ENCODE data around the gene SYT9. TPM values are rescaled to one million over a fixed set of nuclear protein-coding genes. Genes with fewer than 3 reads are reported as not detected.
A peak's percentile ranks its signal among the peaks of the same experiment; 100 is the strongest.

The SYT9 gene
- total RNA-seq, 1 donor: under 0.01 TPM

DNA sequence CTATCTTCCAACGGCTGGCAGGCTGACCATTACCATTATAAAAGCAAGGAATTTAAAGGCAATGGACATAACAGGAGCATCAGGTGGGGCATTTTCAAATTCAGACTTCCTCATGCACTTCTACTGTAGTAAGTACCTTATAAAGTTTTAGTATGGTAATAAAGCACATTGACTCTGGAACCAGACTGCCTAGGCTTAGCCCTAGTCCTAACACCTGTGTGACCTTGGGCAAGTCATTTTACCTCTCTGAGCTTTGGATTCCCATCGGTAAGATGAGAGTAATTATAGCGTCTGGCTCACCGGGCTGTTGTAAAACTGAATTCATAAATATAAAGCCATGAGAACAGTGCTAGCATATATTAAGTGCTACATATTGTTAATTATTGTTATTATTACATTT is 164.4 kb downstream of the SYT9 start:
- H3K4me3 ChIP-seq (ENCODE audit: low read depth, low read length): no peak overlapping the region
- no peak for DNase-seq (ENCODE audit: low read depth)
- TF ChIP-seq, protein P1, sequence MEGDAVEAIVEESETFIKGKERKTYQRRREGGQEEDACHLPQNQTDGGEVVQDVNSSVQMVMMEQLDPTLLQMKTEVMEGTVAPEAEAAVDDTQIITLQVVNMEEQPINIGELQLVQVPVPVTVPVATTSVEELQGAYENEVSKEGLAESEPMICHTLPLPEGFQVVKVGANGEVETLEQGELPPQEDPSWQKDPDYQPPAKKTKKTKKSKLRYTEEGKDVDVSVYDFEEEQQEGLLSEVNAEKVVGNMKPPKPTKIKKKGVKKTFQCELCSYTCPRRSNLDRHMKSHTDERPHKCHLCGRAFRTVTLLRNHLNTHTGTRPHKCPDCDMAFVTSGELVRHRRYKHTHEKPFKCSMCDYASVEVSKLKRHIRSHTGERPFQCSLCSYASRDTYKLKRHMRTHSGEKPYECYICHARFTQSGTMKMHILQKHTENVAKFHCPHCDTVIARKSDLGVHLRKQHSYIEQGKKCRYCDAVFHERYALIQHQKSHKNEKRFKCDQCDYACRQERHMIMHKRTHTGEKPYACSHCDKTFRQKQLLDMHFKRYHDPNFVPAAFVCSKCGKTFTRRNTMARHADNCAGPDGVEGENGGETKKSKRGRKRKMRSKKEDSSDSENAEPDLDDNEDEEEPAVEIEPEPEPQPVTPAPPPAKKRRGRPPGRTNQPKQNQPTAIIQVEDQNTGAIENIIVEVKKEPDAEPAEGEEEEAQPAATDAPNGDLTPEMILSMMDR (IDR thresholded peaks at IDR 0.05; ENCODE audit: insufficient read depth, low read depth, low read length): no peak

DNA sequence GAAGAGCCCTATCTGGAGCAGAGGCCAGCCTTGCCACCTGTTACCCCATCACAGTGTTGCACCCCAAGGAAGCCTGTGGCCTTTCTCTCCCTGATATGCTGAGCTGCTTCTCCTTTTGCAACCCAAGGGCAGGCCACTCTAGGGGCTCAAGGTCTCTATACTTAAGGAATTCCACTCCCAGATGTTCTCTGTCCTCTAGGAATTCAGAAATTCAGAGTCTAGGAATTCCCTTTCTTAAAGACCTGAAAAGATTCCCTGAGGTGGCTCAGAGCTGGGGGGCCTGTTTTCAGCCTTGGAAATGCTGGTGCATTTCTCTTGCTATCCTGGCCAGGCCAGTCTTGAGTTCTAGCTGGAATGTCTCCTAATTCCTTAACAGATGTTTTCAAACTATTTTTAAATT is 165.6 kb downstream of the SYT9 start:
- H3K4me3 ChIP-seq (ENCODE audit: low read depth, low read length): no peak overlapping the region
- TF ChIP-seq, protein P1 (IDR thresholded peaks at IDR 0.05; ENCODE audit: insufficient read depth, low read depth, low read length): no peak
- no peak for DNase-seq (ENCODE audit: low read depth)

DNA sequence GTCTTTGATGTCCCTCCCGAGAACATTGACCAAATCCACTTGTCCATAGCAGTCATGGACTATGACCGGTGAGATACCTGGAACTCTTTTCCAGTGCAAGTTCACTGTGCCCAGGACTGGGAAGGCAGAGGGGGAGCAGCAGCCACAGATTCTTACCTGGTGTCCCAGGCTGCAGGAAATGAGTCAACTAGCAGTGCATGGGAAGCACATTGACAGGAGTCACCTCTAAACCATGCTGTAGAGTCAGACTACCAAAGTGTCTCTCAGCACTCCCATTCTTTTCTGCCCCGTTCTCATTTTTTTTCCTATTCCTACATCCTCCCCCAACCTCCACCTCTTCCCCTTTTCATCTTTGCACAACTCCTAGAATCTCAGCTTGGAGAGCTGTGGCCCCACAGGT is 166.4 kb downstream of the SYT9 start:
- no peak overlapping the region for H3K4me3 ChIP-seq (ENCODE audit: low read depth, low read length)
- DNase-seq (ENCODE audit: low read depth): peak; percentile 12
- TF ChIP-seq, protein P1 (IDR thresholded peaks at IDR 0.05; ENCODE audit: insufficient read depth, low read depth, low read length): no peak

DNA sequence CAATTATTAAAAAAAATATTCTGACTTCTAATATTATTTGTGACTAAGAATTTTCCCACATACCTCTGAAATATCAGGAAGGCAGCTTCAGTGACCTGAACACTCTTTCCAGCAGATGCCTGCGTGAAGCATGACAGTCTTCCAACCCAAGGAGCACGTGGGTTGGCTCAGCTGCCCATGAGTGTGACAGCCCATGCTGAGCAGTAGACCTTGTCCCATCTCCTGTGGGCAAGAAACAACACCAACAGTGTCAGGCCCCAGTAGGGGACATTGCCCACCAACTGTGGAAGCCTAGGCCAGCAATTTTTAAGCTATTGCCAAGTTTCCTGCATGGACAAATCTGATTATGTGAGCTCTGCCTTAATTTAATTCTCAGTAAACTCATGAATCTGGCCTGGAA is 167.2 kb downstream of the SYT9 start:
- no peak for DNase-seq (ENCODE audit: low read depth)
- TF ChIP-seq, protein P1 (IDR thresholded peaks at IDR 0.05; ENCODE audit: insufficient read depth, low read depth, low read length): no peak
- H3K4me3 ChIP-seq (ENCODE audit: low read depth, low read length): no peak overlapping the region

DNA sequence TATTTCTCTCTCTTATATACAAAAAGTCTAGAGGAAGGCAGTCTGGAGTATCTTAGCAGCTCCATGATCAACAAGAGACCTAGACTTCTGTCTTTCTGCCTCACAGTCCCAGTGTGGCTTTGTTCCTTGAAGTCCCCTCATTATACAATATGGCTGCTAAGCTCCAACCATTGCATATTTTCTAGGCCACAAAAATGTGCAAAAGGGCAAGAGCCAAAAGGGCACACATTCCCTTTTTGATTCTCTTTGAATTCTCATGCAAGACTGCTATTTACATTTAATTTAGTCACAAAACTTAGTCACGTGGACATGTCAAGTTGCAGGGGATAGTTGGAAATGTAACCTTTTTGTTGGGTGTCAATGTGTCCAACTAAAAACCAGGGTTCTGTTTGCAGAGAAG is 169.4 kb downstream of the SYT9 start:
- TF ChIP-seq, protein P1 (IDR thresholded peaks at IDR 0.05; ENCODE audit: insufficient read depth, low read depth, low read length): no peak
- DNase-seq (ENCODE audit: low read depth): no peak
- H3K4me3 ChIP-seq (ENCODE audit: low read depth, low read length): no peak overlapping the region

DNA sequence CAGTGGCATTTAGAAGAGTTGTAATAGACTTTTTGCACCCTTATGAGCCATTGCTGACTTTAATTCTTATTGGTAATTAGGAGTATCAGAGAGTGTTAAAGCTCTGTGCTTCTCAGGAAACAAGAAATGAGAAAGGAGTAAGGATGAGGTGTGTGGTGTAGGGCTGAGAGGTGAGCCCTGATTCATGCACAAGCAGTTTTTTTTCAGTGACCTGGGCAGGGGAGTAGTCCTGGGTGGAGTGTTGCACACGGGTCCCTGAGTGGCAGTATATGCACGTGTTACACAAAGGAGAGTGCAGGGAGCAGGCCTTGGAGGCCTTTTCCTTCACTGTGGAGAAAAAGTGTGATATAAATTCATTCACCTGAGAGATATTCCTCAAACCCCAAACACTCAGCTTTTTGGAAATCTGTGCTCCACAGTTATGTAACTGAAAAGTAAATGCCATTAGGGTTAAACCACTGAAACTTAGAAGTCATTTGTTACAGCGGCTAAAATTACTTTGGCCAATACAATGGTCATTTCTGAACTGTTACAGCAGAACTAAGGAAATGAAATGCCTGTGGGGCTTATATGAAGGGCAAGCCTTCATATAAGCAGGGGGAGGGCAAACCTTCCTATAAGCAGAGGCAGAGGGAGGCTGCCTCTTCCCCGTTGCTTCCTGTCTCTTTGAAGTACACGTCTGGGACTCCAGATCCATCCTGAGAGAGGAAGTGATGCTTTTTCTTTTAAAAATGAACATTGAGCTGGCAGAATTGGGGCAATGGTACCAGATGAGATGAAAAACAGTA is 171.0 kb downstream of the SYT9 start:
- TF ChIP-seq, protein P1 (IDR thresholded peaks at IDR 0.05; ENCODE audit: insufficient read depth, low read depth, low read length): no peak
- H3K4me3 ChIP-seq (ENCODE audit: low read depth, low read length): no peak overlapping the region
- DNase-seq (ENCODE audit: low read depth): no peak

DNA sequence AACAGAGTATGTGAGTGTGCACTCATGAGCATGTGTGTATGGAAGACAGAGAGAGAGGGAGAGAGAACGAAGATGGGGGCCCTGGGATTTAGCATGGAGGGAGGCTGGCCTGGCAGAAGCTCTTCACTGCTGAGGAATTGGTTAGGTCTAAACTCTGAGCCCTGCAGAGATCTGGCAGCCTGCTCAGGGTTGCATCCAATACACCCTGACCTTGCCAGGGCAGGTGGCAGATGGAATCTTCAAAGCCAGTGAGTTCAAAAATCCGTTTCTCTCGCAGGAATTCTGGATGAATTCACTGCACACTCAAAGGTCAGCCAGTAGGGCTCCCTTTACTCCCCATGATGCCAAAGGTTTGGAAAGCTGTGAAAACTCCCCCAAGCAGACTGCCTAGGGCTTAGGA is 172.2 kb downstream of the SYT9 start:
- H3K4me3 ChIP-seq (ENCODE audit: low read depth, low read length): no peak overlapping the region
- TF ChIP-seq, protein P1 (IDR thresholded peaks at IDR 0.05; ENCODE audit: insufficient read depth, low read depth, low read length): no peak
- no peak for DNase-seq (ENCODE audit: low read depth)

Data from fibroblast of villous mesenchyme (primary cell).